IPS DF 4.7 (cell line): ENCODE measurements around the gene SLC22A23.

Source experiments
- DNase-seq: peaks from one replicate; pipeline ENCODE4 v3.0.0-alpha.2; 2013; ENCODE audit warnings: low spot score; ENCODE audit errors: extremely low read depth

SLC22A23 gene

DNA sequence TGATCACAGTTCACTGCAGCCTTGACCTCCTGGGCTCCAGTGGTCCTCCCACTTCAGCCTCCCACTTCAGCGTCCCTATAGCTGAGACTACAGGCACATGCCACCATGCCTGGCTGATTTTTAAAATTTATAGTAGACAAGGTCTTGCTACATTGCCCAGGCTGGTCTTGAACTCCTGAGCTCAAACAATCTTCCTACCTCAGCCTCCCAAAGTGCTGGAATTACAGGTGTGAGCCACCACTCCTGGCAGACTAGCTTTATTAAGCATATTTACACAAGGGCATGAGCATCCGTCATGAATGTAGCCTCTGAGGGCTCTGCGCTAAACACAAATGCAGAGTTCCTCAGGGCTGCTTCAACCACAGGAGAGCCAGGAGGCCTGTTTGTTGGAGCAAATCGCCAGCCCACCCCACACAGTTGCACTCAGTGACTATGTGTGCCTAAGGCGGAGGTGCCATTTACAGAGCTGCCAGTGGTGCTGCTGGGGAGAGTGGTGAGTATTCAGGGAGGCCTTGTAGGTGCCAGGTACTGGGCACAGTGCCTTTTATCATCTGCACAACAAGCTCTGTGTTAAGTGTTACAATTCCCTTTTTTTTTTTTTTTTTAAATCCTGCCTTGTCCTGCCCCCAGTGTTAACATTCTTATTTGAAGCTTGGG, 119.9 kb downstream of the SLC22A23 start:
- no peak for DNase-seq

DNA sequence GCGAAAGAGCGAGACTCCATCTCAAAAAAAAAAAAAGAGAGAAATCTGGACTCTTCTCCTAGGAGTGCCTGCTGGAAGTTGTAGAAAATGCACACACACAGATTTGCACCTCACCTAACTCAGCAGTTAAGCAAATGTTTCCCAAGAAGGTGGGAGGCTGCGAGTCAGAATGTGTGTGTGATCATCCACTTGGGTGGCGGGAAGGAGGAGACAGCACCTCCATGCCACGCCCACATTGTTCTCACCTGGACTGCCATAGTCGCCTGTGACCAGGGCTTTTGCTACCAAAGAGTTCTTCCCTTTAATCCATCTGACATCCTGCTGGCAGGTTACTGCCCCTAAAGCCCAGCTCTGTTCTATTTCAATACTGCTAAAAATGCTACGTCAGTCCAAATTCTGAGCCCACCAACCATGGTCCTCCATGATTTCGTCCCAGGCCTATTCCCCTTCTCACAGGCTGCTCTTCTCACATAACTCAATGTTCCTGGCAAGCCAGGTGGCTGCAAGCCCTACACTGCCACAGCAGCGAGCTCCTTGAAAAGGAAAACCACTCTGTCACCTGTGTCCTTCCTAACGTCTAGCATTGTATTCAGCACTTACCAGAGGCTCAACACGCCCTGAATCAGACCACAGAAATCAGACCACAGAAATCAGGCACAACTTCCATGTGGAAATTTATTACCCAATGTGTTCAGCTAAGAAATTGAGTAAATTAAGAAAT, 120.6 kb downstream of the SLC22A23 start:
- DNase-seq = no peak

DNA sequence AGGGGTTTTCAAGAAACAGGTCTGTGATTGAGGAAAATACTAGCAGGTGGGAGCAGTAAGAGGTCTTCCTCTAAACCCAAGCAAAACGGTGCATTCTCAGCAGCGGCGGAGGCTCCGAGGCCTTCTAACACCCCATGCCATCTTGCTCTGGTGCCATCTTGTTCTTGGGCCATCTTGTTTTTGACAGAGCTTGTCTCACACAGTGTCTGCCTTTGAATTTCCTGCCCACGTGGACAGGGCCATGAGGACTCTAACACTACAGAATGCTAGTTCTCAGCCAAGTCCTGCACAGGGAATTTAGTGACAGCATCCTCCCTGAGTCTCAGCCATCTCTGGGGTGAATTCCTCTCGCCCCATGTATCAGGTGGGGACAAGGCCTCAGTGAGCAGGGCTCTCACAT, 121.7 kb downstream of the SLC22A23 start:
- DNase-seq = no peak

DNA sequence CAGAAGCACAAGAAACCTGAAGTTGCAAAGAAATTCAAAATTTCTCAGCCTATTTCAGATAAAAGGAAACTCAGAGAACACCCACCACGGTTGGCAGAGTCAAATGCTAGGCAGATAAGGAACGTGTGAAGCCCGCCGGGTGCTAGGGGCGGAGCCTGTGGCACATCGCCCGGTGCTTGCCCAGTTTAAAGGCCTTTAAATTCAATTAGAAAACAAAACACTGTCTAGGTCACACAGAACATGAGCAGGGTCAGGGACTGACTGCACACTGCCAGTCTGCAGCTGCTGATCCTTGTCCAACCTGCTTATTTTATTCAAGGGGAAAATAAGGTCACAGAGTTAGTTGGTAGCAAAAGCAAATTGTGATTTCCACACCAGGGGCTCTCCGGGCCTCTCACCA, 122.3 kb downstream of the SLC22A23 start:
- DNase-seq = no peak

DNA sequence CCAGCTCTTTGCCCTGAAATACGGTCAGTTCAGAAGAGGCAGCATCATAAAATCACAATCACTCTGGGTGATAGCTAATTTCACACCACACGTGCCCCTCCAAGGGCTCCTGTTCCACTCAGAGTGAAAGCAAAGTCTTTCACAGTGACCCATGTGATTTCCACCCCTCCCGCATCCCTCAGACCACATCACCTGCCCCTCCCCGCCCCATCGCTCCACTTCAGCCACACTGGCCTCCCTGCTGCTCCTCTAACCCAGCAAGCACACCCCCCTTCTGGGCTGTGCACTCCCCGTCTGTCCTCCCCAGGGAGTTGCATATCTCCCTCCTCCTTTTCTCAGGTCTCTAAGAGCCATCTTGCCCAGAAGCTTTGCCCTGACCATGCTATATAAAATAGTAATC, 123.6 kb downstream of the SLC22A23 start:
- no peak for DNase-seq

DNA sequence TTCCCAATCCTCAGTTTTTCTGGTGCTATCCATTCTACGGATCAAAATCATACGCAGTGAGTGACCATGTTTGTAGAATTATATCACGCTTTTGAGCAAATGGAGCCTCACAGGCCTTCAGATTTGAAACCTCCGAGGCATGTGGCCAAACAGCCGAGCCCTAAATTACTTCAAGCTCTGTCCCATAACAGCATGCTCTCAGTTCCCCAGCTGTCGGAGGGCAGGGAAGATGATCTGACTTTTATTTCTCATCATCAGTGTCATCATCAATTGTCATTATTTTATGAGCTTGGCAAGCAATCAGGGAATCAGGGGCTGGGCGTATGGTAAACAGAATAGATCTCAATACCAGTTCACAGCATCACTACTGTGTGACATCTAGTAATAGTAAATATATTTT, 124.9 kb downstream of the SLC22A23 start:
- DNase-seq = no peak

DNA sequence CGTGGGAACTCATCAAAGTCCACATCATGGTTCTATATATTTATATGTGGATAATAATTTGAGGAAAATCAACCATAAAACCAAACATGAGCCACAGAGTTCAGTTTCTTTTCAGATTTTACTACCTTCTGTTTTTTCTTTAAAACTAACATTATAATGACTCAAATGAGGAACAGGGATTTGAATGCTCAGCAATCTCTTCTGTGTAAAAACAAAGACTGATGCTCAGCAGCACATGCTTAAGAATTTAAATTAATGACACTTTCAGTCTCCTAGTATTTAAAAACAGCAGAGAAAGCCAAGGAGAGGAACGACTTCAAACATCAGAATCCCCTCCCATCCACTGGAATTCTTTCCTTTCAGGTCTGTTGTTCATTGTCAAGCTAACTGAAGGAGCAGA, 125.4 kb downstream of the SLC22A23 start:
- DNase-seq = no peak

DNA sequence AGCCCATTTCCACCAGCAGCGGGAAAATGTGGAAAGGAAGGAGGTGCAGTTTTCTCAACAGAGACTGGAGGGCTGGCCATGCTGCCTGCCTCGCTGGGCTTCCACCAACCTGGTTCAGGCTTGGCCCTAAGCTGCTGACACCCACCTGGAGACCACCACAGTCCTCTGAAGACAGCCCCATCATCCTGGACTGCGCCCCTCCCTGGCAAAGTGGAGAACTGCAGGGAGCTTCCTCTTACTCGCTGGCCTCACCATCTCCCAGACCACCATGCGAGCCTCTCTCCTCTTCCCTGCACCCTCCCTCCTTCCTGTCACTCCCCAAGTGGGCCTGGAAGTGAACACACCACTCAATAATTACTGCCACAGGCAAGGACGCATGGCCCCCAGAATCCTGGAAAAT, 126.7 kb downstream of the SLC22A23 start:
- DNase-seq = no peak

DNA sequence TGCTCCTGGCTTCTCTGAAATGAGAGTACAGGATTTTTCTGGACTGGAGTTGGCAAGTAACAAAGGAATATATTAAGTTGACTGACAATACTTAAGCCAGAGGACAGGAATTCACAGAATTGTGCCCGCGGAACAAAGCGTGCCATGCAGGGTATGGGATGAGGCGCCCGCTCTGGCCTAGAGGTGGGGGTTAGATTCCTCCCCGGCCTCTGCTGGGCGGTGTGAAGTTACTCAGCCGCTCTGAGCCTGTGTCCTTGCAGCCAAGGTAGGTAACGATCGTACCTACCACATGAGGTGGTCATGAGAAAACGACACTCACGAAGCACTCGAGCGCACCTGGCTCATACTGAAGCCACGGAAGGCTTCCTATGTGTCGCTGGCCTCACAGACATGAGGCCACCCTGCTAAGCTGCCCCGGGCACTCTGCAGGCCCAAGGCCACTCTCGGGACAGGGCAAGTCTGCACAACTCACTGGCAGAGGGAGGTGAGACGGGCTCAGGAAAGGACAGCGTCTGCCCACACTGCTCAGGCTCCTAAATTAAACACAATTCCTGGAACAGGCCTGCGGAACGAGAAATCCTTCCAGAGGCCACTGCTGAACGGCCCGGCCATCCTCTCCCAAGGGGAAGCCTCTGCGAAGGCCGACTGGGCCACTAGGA, 127.3 kb downstream of the SLC22A23 start:
- no peak for DNase-seq

DNA sequence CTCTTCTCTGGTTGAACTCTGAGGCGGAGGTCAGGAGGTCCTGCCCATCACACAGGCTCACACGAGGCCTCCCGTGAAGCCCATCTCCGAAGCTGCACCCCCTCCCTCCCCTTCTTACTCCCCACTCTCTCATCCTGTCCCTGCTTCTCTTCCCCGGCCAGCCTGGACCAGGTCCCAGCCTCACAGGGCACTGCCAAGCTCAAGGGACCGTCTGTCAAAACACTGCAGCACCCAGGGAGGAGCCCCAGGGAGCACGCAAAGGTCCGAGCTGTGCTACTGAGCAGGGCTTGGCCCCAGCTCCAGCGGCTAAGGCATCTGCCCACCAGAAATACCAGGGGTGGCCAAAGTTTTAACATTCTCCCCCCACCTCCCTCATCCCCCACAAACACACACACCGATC, 128.1 kb downstream of the SLC22A23 start:
- DNase-seq = no peak

DNA sequence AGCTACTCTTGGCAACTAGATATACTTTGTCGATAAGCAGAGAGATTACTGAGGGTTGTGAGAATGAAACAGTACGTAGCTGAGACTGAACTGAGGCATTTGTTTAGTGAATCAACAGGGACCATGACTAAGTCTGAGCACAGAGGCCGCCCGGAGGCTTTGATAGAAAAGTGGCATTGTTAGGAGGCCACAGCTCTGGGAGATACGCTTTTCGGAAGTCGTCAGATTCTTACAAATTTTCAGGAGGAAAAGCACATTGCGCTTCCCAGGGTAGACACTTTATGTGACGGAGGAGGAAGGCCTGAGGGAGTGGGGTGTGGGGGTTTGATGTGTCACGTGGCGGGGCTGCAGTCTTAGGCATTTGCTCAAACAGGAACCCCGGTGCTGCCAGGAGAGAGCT, 128.7 kb downstream of the SLC22A23 start:
- no peak for DNase-seq

DNA sequence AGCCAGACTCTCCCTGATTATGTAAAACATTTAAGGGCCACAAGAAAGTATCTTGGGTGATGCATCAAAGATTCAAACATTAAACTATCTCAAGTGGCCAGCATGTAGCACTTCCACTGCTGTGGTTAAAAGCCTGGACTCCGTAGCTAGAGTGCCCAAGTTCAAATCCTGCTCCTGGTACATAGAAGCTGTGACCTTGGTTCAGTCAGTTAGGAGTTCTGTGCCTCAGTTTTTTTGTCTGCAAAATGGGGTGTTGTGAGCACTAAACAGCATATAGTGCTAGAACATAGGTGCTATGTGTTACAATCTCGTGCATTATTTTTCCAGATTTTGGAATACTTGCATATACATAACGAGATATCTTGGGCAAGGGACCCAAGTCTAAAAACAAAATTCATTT, 129.4 kb downstream of the SLC22A23 start:
- DNase-seq = no peak

DNA sequence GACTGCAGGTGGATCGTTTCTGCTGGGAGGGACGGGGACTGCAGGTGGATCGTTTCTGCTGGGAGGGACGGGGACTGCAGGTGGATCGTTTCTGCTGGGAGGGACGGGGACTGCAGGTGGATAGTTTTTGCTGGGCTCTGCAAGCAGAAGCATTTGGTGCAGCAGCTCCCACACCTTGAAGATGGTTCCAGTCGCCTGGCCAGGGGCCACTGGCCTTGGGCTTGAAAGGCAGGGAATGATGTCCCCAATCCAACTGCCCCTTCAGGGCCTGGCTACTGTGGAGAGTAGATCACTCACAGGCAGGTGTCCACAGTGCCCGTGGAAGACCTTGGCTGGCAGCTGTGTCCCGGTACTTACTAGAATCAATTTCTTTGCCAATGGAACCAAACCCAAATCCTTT, 129.9 kb downstream of the SLC22A23 start:
- DNase-seq = no peak

DNA sequence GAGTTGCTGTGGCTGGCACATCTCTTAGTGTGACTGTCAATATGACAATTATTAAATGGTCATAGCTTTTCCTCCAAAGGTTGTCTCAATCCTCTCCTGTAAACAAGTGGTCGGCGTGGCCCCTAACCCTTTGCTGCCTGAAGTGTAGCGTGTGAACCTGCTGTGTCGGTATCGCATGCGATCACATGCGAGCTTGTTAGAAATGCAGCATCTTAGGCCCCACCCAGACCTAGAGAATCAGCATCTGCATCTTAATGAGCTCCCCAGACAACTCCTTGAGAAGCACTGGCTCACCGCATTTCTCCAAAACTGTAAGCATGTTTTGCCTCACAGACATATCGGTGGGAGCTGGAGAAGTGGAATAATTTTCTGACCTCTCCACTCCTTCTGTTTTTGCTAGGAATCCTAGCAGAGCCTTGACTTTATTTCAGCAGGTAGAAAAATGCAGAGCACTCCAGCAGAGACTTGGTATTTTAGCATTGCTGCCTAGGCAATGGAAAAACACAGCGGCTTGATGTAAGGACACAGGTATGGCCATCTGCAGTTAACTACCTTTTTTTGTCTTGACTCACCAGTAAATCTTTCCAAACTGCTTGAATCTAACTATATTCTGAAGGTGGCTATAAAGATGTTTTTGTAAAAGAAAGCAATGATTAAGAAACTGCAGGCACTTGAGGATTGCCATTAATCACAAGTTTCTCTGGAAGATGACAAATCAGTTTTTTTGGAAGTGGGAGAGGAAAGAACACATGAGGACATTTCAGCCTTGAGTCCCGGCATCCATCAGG, 130.5 kb downstream of the SLC22A23 start:
- no peak for DNase-seq

DNA sequence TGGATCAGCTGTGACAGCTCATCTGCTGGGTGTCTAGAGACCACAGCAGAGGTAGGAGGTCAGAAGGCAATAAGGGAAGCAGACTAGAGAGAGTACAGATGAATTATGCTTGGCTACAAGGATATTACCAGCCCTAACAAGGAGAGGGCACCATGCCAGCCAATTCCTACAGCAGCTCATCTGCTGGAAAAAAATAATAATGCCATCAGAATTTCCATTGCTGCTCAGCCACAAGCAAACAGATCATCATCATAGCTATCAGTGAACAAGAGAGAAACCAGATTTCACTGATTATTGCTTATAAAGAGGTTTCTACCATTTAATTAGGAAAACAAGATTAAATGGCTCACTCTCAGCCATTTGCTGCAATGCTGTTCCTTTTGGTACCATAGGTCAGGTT, 131.6 kb downstream of the SLC22A23 start:
- no peak for DNase-seq

DNA sequence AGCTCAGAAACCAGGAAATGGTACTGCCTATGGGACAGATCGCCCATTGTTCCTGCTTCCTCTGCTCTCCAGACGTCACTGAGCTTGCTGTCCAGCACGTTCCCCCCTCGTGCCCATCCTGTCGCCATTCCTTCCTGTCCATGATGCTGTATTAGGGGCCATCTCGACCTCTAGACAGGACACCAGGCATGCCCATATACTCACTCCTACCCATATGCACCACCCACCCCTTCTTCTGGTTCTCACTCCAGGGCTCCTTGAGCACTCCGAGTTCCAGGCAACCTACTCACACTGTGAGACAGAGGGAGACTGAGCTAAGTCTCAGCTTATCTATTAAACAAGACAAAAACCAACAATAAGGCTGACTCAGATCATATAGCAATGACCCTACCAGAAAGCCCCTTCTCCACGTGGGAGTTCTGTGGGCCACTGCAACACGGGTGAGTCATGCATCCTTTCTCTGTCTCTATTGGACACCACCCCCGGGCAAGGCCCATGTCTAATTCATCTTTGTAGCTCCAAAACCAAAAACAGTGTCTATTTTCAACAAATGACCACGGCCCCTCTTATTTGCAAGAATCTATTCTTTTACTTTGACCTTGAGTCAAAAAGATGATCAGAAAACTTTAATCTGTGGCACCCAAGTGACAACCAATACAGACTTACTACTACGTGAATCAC, 132.4 kb downstream of the SLC22A23 start:
- no peak for DNase-seq

DNA sequence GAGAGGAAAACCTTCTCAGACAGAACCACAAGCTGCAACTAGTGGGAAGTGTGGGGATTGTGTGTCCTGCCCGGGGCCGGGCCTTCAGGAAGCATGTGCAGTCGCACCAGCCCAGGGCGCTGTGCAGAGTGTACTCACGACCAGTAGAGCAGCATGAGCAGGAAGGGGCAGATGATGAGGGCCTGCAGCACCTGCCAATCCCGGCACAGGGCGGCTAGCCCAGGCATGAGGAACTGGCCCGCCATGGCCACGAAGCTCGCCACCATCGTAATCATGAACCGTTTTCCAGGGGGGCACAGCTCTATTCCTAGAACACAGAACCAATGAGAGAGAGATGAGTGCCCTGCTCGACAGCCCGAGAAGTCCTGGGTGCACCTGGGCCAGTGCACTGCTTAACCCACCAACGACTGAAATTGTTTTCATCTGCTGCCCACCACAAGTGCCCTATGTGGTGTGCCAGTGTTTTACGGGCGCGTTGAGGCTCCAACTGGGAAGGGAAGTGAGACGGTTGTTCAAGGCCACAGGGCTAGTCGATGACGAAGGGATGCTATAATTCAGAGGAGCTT, 133.1 kb downstream of the SLC22A23 start:
- no peak for DNase-seq

DNA sequence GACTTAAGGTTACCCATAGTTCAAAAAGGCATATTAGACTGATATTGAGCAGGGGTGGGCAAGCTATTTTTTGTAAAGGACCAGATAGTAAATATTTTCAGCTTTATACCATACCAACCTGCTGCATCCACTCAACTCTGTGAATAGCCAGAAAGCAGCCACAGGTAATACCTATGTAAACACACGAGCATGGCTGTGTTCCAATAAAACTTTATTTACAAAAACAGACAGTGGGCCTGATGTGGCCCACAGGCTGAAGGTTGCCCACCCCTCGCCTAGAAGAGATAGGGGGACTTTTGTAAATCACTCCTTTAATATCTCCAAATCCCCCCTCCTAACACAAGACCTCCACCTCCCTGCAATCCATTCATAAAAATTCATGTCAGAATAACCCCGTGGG, 133.7 kb downstream of the SLC22A23 start:
- no peak for DNase-seq

DNA sequence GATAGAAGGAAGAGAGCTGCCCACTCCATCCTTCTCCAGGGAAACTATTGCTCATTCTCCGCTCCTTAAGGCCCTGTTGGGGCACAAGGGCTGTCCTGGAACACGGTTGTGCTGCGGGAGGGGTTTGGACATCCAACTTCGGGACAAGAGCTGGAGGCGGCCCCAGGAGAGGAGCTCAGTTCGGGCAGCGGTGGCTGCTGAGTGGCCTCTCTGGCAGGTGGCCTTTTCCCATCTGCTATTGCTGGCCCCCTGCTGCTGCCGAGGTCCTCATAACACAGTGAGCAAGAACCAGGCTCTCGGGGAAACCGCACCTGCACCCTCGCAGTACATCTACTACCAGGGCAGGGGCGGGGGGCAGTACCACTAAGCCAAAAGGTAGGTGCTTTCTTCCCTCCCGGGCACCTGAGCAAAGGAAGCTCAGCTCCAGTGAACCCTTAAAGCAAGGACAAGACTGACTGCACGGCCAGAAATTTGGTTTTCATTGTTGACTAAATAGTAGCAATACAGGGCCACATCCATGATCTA, 134.4 kb downstream of the SLC22A23 start:
- DNase-seq = no peak

DNA sequence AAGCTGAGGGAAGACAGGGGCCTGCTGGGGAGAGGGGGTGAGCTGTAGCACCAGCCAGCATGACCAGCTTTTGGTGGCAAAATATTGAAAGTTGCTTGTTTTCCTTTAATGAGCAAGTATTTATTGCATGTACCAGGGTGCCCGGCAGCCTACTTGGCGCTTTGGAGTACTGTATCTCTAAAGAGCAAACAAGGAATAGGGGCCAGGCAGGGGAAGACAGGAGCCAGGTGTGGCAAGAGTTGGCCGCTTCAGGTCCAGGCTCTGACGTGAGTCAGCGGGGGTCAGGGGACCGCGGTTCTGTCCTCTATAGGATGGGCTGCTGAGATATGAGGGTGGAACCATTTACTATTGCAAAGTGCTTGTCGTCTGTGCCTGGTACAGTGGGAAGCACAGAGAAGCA, 135.0 kb downstream of the SLC22A23 start:
- no peak for DNase-seq

DNA sequence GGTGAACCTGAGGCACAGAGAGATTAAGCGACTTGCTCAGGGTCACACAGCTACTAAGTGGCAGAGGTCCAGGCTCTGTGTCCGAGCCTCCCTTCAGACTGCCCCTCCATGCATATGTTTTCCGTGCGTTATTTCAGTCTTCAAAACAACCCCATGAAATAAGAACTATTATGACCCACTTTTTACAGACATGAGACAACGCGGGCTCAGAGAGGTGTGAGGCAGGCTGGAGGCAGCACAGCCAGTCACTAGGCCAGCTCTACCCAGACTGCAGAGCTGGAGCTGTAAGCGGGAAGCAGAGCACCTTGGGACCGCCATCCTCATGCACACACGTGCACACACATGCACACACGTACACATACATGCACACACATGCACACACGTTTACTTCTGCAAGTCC, 135.8 kb downstream of the SLC22A23 start:
- no peak for DNase-seq
